Sigmoid colon (tissue), 7 donors: ENCODE results near the gene CCDC102A. TPM values are rescaled to one million over a fixed set of nuclear protein-coding genes. Genes with fewer than 3 reads are reported as not detected.

Source experiments
- DNase-seq: peaks from one replicate; pipeline ENCODE4 v3.0.0-alpha.2; 2019
- H3K27ac ChIP-seq, 4 donors: fragments of 200-600 bp; sonication (generic); one replicate each; pipeline ENCODE4 v1.5.1; 2016 to 2019; ENCODE audit warnings: mild to moderate bottlenecking in 1 of 4
- H3K27me3 ChIP-seq, 3 donors: fragments of 200-600 bp; sonication (generic); one replicate each; pipeline ENCODE4 v1.5.1; 2019; ENCODE audit warnings: mild to moderate bottlenecking in 1 of 3
- H3K36me3 ChIP-seq, 4 donors: fragments of 200-600 bp; sonication (generic); one replicate each; pipeline ENCODE4 v1.5.1; 2016 to 2019
- H3K4me1 ChIP-seq, 4 donors: fragments of 200-600 bp; sonication (generic); one replicate each; pipeline ENCODE4 v1.5.1; 2017 to 2019
- H3K4me3 ChIP-seq, 4 donors: fragments of 200-600 bp; sonication (generic); one replicate each; pipeline ENCODE4 v1.5.1; 2017 to 2019; ENCODE audit warnings: mild to moderate bottlenecking in 2 of 4, moderate library complexity in 1 of 4
- H3K9me3 ChIP-seq, 4 donors: fragments of 200-600 bp in 3 of 4; sonication (generic) in 3 of 4; one replicate each; pipeline versions ENCODE4 v1.5.1 to v1.6.1; 2013 to 2019
- EP300 ChIP-seq, 4 donors: sonication (generic); formaldehyde crosslinking; IDR thresholded peaks; one replicate each; pipeline ENCODE4 v1.6.1; 2017; ENCODE audit warnings: antibody characterized with exemption in 4 of 4
- POLR2A ChIP-seq, 2 donors: fragments of 450-650 bp; IDR thresholded peaks; one replicate each; pipeline ENCODE4 v1.6.1; 2016; ENCODE audit warnings: antibody characterized with exemption in 2 of 2, mild to moderate bottlenecking in 2 of 2, moderate library complexity in 2 of 2
- POLR2AphosphoS5 ChIP-seq, 4 donors: sonication (generic); formaldehyde crosslinking; IDR thresholded peaks; one replicate each; pipeline ENCODE4 v1.6.1; 2017; ENCODE audit warnings: antibody characterized with exemption in 4 of 4
- WGBS, 2 donors: extraction: QIAGEN DNeasy Blood & Tissue Kit; methylation state at CpG; one replicate each; pipeline ENCODE4 v1.1.7; 2013; 5-methylcytosine and 5-hydroxymethylcytosine counted together
- intact Hi-C: fragments of 100-400 bp; cut with DNase I; formaldehyde crosslinking; loops from one replicate; pipeline ENCODE4 v1.15.1; 2023
- polyA plus RNA-seq, 3 donors: library from polyadenylated mRNA; stranded (reverse); fragments of 200-250 nt; gene quantifications; one replicate each; pipeline ENCODE4 v1.2.3, GENCODE V29; 2013
- total RNA-seq, 4 donors: library from RNA; depleted of rRNA; stranded (reverse); fragments of >200 nt; gene quantifications; one replicate each; pipeline ENCODE4 v1.1.0, GENCODE V29; 2016
- TF ChIP-seq, protein P1 (sequence below), 4 experiments: fragments of 450-650 bp in 3 of 4; fragments of 200-600 bp in 1 of 4; IDR thresholded peaks; one replicate each; pipeline ENCODE4 v1.5.1; 2016 to 2019; ENCODE audit warnings: antibody characterized with exemption in 4 of 4, mild to moderate bottlenecking in 3 of 4, moderate library complexity in 2 of 4
- donor health status: healthy with polysubstance abuse.
- donor health status: Bipolar disorder and iron deficiency.
- donor health status: healthy.

The CCDC102A gene
- total and polyA plus RNA-seq, 7 donors: 1.6 to 46.8 (median 17.8) TPM

DNA sequence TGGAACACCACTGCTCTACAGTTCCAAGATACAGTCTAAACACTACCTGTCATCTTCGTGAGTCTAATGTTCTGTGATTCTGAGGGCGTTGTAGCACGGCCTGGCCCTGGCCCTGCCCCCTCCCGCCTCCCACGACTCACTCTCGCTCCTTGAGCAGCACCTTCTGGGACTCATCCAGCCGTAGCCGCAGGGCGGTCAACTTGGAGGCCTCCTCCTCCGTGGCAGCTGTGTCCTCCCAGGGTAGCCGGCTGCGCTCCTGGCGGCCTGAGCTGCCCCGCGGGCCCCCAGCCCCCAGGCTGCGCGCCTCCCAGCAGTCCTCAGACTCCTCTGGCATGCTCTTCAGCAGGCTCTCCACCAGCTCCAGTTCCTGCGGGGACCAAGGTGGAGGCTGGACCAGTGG lies 10.6 kb downstream of the CCDC102A start:
- Histone ChIP-seq H3K4me1 (peaks cover 0 to 15% (median 14%) of the 10 kb centered on the region in 4 donors), H3K9me3 (no peaks in the 10 kb centered on the region), H3K27ac (no peak overlapping the region), H3K36me3 (peaks cover 0 to 27% (median 7%) of the 10 kb centered on the region in 4 donors), H3K27me3 (no peaks in the 10 kb centered on the region), H3K4me3 (no peak overlapping the region)
- WGBS, 2 donors: 91 to 92% methylated on average over 18 of the region's 18 CpGs
- intact Hi-C loops: no loop called here
- DNase-seq: no peak
- no peak for TF ChIP-seq POLR2A (IDR thresholded peaks at IDR 0.05)
- TF ChIP-seq EP300 (IDR thresholded peaks at IDR 0.05): no peak
- TF ChIP-seq POLR2AphosphoS5 (IDR thresholded peaks at IDR 0.05): no peak
- TF ChIP-seq, protein P1, sequence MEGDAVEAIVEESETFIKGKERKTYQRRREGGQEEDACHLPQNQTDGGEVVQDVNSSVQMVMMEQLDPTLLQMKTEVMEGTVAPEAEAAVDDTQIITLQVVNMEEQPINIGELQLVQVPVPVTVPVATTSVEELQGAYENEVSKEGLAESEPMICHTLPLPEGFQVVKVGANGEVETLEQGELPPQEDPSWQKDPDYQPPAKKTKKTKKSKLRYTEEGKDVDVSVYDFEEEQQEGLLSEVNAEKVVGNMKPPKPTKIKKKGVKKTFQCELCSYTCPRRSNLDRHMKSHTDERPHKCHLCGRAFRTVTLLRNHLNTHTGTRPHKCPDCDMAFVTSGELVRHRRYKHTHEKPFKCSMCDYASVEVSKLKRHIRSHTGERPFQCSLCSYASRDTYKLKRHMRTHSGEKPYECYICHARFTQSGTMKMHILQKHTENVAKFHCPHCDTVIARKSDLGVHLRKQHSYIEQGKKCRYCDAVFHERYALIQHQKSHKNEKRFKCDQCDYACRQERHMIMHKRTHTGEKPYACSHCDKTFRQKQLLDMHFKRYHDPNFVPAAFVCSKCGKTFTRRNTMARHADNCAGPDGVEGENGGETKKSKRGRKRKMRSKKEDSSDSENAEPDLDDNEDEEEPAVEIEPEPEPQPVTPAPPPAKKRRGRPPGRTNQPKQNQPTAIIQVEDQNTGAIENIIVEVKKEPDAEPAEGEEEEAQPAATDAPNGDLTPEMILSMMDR (IDR thresholded peaks at IDR 0.05): no peak

DNA sequence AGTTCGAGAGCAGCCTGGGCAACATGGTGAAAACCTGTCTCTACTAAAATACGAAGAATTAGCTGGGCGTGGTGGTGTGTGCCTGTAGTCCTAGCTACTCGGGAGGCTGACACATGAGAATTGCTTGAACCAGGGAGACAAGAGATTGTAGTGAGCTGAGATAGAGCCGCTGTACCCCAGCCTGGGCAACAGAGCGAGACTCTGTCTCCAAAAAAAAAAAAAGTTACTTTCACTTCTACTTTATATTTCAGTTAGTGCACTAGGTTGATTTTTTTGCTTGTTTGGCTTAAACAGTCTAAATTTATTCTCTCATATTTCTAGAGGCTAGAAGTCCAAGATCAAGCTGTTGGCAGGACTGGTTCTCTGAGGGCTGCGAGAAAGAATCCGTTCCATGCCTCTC lies 13.4 kb downstream of the CCDC102A start:
- Histone ChIP-seq H3K4me1 (peaks cover 0 to 3% (median 0%) of the 10 kb centered on the region in 4 donors), H3K4me3 (no peak overlapping the region), H3K27me3 (no peaks in the 10 kb centered on the region), H3K27ac (no peak overlapping the region), H3K9me3 (no peaks in the 10 kb centered on the region), H3K36me3 (peaks cover 2 to 30% (median 10%) of the 10 kb centered on the region in 4 donors)
- TF ChIP-seq POLR2AphosphoS5 (IDR thresholded peaks at IDR 0.05) (no peak), POLR2A (IDR thresholded peaks at IDR 0.05) (no peak), EP300 (IDR thresholded peaks at IDR 0.05) (no peak)
- TF ChIP-seq, protein P1 (IDR thresholded peaks at IDR 0.05): no peak
- intact Hi-C loops: no loop called here
- no peak for DNase-seq
- WGBS, 2 donors: 81 to 89% methylated on average over 8 of the region's 8 CpGs

DNA sequence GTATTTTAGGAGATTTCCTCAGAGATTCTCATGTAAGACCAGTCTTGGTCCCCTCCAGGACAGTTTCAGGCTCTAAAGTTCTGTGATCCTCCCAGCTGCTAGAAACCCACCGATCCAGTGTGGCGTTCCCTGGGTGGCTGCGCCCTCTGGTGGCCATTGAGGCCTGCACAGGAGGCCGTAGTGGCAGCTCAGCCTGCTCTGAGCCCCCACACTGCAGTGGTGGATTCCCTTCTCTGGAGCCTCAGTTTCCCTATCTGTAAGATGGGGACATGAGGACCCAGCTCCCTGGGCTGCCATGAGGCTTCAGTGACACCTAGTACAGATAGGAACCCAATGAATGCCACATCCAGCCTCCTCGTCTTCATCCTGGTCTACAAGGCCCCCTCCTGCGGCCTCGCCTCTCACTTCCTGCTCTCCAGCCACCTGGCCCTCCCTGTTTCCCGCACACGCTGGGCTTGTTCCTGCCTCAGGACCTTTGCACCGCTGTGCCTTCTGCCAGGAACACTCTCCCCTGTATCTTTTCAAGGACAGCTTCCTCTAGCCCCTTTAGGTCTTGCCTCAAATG lies 16.5 kb downstream of the CCDC102A start:
- 29 to 31% methylated on average over 10 of the region's 10 CpGs for WGBS, 2 donors
- Histone ChIP-seq H3K36me3 (peaks cover 9 to 50% (median 21%) of the 10 kb centered on the region in 4 donors), H3K27me3 (no peaks in the 10 kb centered on the region), H3K4me1 (peaks cover 0 to 3% (median 0%) of the 10 kb centered on the region in 4 donors), H3K27ac (no peak overlapping the region), H3K9me3 (no peaks in the 10 kb centered on the region), H3K4me3 (no peak overlapping the region)
- TF ChIP-seq POLR2AphosphoS5 (IDR thresholded peaks at IDR 0.05): no peak
- TF ChIP-seq, protein P1 (IDR thresholded peaks at IDR 0.05): peak; percentile 77 to 96 (median 86)
- DNase-seq: peak; percentile 88
- intact Hi-C loops: loop anchor here (1.0 to 5.0 kb wide), 3 partner anchors 58 to 218 kb away; partner anchors contain the start of gene POLR2C

DNA sequence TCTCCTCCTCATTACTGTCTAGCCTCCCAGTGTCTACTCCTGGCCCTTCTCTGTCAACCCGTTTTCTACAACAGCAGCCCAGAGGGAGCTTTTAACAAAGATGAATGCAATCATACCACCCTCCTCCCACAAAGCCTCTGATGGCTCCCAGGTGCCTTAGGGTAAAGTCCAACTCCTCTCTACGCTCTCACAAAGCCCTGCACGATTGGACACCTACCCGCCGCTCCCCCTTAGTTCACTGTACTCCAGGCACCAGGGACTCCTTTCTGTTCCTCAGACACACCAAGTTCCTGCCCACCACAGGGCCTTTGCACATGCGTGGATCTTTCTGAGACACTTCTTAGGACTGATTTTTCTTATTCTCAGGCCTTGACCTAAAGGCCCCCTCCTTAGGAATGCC lies 17.4 kb downstream of the CCDC102A start:
- no peaks in the 10 kb centered on the region for H3K9me3 ChIP-seq
- TF ChIP-seq POLR2A (IDR thresholded peaks at IDR 0.05) (no peak), EP300 (IDR thresholded peaks at IDR 0.05) (no peak), POLR2AphosphoS5 (IDR thresholded peaks at IDR 0.05) (no peak)
- TF ChIP-seq, protein P1 (IDR thresholded peaks at IDR 0.05): no peak
- no peak overlapping the region for H3K27ac ChIP-seq
- H3K36me3 ChIP-seq: peaks cover 9 to 50% (median 21%) of the 10 kb centered on the region in 4 donors
- H3K4me3 ChIP-seq: no peak overlapping the region
- H3K27me3 ChIP-seq: no peaks in the 10 kb centered on the region
- intact Hi-C loops: loop anchor here (1.0 to 5.0 kb wide), 3 partner anchors 57 to 217 kb away; partner anchors contain the start of gene POLR2C
- peaks cover 0 to 3% (median 0%) of the 10 kb centered on the region in 4 donors for H3K4me1 ChIP-seq
- WGBS, 2 donors: 31 to 76% methylated on average over 6 of the region's 6 CpGs
- no peak for DNase-seq
